H1 (cell line): ENCODE data around the gene RHOC. TPM values are rescaled to one million over a fixed set of nuclear protein-coding genes. Genes with fewer than 3 reads are reported as not detected.

ENCODE experiments used
- CTCF ChIA-PET: fragments of 300-600 bp; sonication (Branson Sonifier 250); formaldehyde crosslinking; loops from one replicate; lab custom pipeline; 2021; ENCODE audit not compliant: partially characterized antibody; lab: Charles Lee
- POLR2A ChIA-PET: fragments of 300-600 bp; sonication (Branson Sonifier 250); formaldehyde crosslinking; loops from one replicate; lab custom pipeline; 2021; ENCODE audit warnings: inconsistent platforms; ENCODE audit not compliant: partially characterized antibody; lab: Charles Lee
- DNase-seq, 2 experiments: peaks; one replicate each; pipeline versions ENCODE4 v3.0.0 to v3.0.0-alpha.2; 2010 to 2022; ENCODE audit warnings: low spot score in 2 of 2, low read depth in 1 of 2, mixed read lengths in 1 of 2
- FAIRE-seq: peaks from 2 replicates; lab custom pipeline; 2011; peaks lifted over from hg19 to GRCh38; lab: Jason Lieb, UNC
- H2AFZ ChIP-seq: 2 replicates; pipeline ENCODE4 v1.8.1; 2012; ENCODE audit warnings: low read length, inconsistent platforms
- H2AK5ac ChIP-seq: 2 replicates; pipeline ENCODE4 v1.6.1; 2013; ENCODE audit warnings: low read depth, low read length
- H2BK120ac ChIP-seq: replicated peaks from 2 replicates; pipeline ENCODE3; 2013; ENCODE audit warnings: low read depth, low read length, inconsistent platforms
- H2BK12ac ChIP-seq: 2 replicates; pipeline ENCODE4 v1.6.1; 2013; ENCODE audit warnings: low read depth, low read length
- H2BK15ac ChIP-seq: 2 replicates; pipeline ENCODE4 v1.6.1; 2013; ENCODE audit warnings: low read length
- H2BK20ac ChIP-seq: 2 replicates; pipeline ENCODE4 v1.6.1; 2013; ENCODE audit warnings: low read length
- H2BK5ac ChIP-seq: 2 replicates; pipeline ENCODE4 v1.6.1; 2013; ENCODE audit warnings: low read depth, low read length
- H3K14ac ChIP-seq: 2 replicates; pipeline ENCODE4 v1.6.1; 2013; ENCODE audit warnings: inconsistent platforms; ENCODE audit not compliant: insufficient read length
- H3K18ac ChIP-seq: 2 replicates; pipeline ENCODE4 v1.6.1; 2013; ENCODE audit warnings: low read length; ENCODE audit errors: extremely low read depth
- H3K23ac ChIP-seq: 2 replicates; pipeline ENCODE4 v1.6.1; 2013; ENCODE audit warnings: inconsistent platforms; ENCODE audit not compliant: insufficient read length
- H3K23me2 ChIP-seq: 2 replicates; pipeline ENCODE4 v1.6.1; 2013; ENCODE audit warnings: low read depth, low read length
- H3K27ac ChIP-seq: 2 replicates; pipeline ENCODE4 v1.6.1; 2011; ENCODE audit warnings: low read depth, low read length, inconsistent platforms
- H3K27me3 ChIP-seq, 4 experiments: replicated peaks in 1 of 4; 1 replicate in 1 of 4; 2 replicates in 3 of 4; pipeline versions ENCODE4 v1.6.1 to v1.8.1; 2011 to 2013; ENCODE audit warnings: low read length in 3 of 4, mild to moderate bottlenecking in 3 of 4, inconsistent platforms in 2 of 4, mixed read lengths in 2 of 4, moderate library complexity in 1 of 4; ENCODE audit not compliant: control insufficient read depth in 3 of 4, insufficient read depth in 3 of 4; ENCODE audit errors: extremely low read depth in 1 of 4
- H3K36me3 ChIP-seq, 4 experiments: 2 replicates each; pipeline versions ENCODE4 v1.6.1 to v1.8.1; 2011 to 2013; ENCODE audit warnings: mild to moderate bottlenecking in 4 of 4, low read length in 3 of 4, moderate library complexity in 2 of 4, control low read depth in 1 of 4, inconsistent platforms in 1 of 4; ENCODE audit not compliant: insufficient read depth in 4 of 4, control insufficient read depth in 2 of 4
- H3K4ac ChIP-seq: replicated peaks from 2 replicates; pipeline ENCODE3; 2013; ENCODE audit warnings: low read length, low read depth, mixed read lengths, inconsistent platforms; ENCODE audit not compliant: insufficient read length
- H3K4me1 ChIP-seq, 4 experiments: replicated peaks in 1 of 4; 1 replicate in 1 of 4; 2 replicates in 3 of 4; pipeline versions ENCODE4 v1.6.1 to v1.8.1; 2011 to 2013; ENCODE audit warnings: low read length in 3 of 4, inconsistent platforms in 2 of 4, mixed read lengths in 1 of 4; ENCODE audit not compliant: insufficient read depth in 4 of 4, control insufficient read depth in 3 of 4
- H3K4me2 ChIP-seq, 2 experiments: 2 replicates each; pipeline versions ENCODE4 v1.6.1 to v1.8.1; 2011 to 2013; ENCODE audit warnings: low read depth in 2 of 2, low read length in 2 of 2, control low read depth in 1 of 2, inconsistent platforms in 1 of 2, mild to moderate bottlenecking in 1 of 2; ENCODE audit not compliant: insufficient read depth in 1 of 2
- H3K4me3 ChIP-seq, 4 experiments: fragments of 200-600, 300-600 bp in 1 of 4; sonication (generic), shearing (Covaris generic), sonication (Bioruptor Twin) in 1 of 4; 2 replicates each; pipeline versions ENCODE4 v1.5.1 to v1.8.1; 2011 to 2016; ENCODE audit warnings: low read length in 4 of 4, low read depth in 3 of 4, control low read depth in 2 of 4, inconsistent platforms in 2 of 4, mild to moderate bottlenecking in 2 of 4, mixed read lengths in 1 of 4, moderate library complexity in 1 of 4; ENCODE audit not compliant: insufficient read depth in 2 of 4; ENCODE audit errors: extremely low read depth in 1 of 4
- H3K56ac ChIP-seq: replicated peaks from 2 replicates; pipeline ENCODE3; 2013; ENCODE audit warnings: low read depth, mild to moderate bottlenecking, mixed read lengths, low read length, inconsistent platforms; ENCODE audit not compliant: insufficient read length
- H3K79me1 ChIP-seq: 2 replicates; pipeline ENCODE4 v1.6.1; 2013; ENCODE audit warnings: low read depth, low read length, control low read depth
- H3K79me2 ChIP-seq, 2 experiments: 2 replicates each; pipeline versions ENCODE4 v1.6.1 to v1.8.1; 2012 to 2013; ENCODE audit warnings: low read length in 2 of 2, mild to moderate bottlenecking in 2 of 2, inconsistent platforms in 1 of 2; ENCODE audit not compliant: insufficient read depth in 2 of 2, control insufficient read depth in 1 of 2
- H3K9ac ChIP-seq, 4 experiments: replicated peaks in 1 of 4; 1 replicate in 1 of 4; 2 replicates in 3 of 4; pipeline versions ENCODE4 v1.6.1 to v1.8.1; 2011 to 2013; ENCODE audit warnings: low read depth in 3 of 4, low read length in 3 of 4, control low read depth in 2 of 4, mild to moderate bottlenecking in 2 of 4, moderate library complexity in 2 of 4, inconsistent platforms in 1 of 4; ENCODE audit errors: extremely low read depth in 1 of 4
- H3K9me3 ChIP-seq, 2 experiments: 2 replicates each; pipeline versions ENCODE4 v1.6.1 to v1.8.1; 2012 to 2013; ENCODE audit warnings: mild to moderate bottlenecking in 2 of 2, moderate library complexity in 2 of 2, control low read depth in 1 of 2, inconsistent platforms in 1 of 2, low read depth in 1 of 2, low read length in 1 of 2, mixed read lengths in 1 of 2; ENCODE audit not compliant: insufficient read depth in 2 of 2
- H4K20me1 ChIP-seq, 2 experiments: replicated peaks in 1 of 2; 2 replicates each; pipeline versions ENCODE3 to v1.8.1; 2011 to 2013; ENCODE audit warnings: inconsistent platforms in 2 of 2, low read length in 2 of 2, mild to moderate bottlenecking in 1 of 2; ENCODE audit not compliant: insufficient read depth in 2 of 2, control insufficient read depth in 1 of 2
- H4K5ac ChIP-seq: 2 replicates; pipeline ENCODE4 v1.6.1; 2013; ENCODE audit warnings: low read length, low read depth, mixed read lengths, inconsistent platforms; ENCODE audit not compliant: insufficient read length
- H4K8ac ChIP-seq: 2 replicates; pipeline ENCODE4 v1.8.0; 2013; ENCODE audit warnings: mild to moderate bottlenecking, moderate library complexity, low read length, inconsistent platforms; ENCODE audit not compliant: insufficient read depth; ENCODE audit errors: extremely low read depth
- H4K91ac ChIP-seq: replicated peaks from 2 replicates; pipeline ENCODE3; 2013; ENCODE audit warnings: low read length, mixed read lengths, inconsistent platforms; ENCODE audit not compliant: insufficient read length
- KDM5A ChIP-seq: fragments of 200-600 bp; IDR thresholded peaks from 2 replicates; pipeline ENCODE4 v1.7.1; 2012; ENCODE audit warnings: mild to moderate bottlenecking, low read length, inconsistent platforms, mixed read lengths
- POLR2AphosphoS5 ChIP-seq: IDR thresholded peaks from 2 replicates; pipeline ENCODE4 v1.6.1; 2011; ENCODE audit warnings: low read depth, low read length
- SRF ChIP-seq: IDR thresholded peaks from 2 replicates; pipeline ENCODE4 v1.6.1; 2011; ENCODE audit warnings: mild to moderate bottlenecking, low read depth, low read length, moderate library complexity
- USF2 ChIP-seq: IDR thresholded peaks from 2 replicates; pipeline ENCODE4 v1.6.1; 2011; ENCODE audit warnings: low read length, improper control_type of control experiment
- WGBS, 2 experiments: shearing (Covaris generic) in 1 of 2; methylation state at CpG; one replicate each; pipeline versions ENCODE4 v1.1.6 to v1.1.7; 2013 to 2015; ENCODE audit warnings: low lambda C conversion rate in 2 of 2, mixed read lengths in 2 of 2, inconsistent platforms in 1 of 2, low coverage in 1 of 2, missing lambda C conversion rate in 1 of 2; ENCODE audit not compliant: insufficient replicate concordance in 2 of 2, insufficient coverage in 1 of 2, insufficient read length in 1 of 2; ENCODE audit errors: extremely low coverage in 1 of 2, missing lambda C conversion rate in 1 of 2; 5-methylcytosine and 5-hydroxymethylcytosine counted together
- polyA plus RNA-seq, 7 experiments: library from polyadenylated mRNA; depleted of rRNA in 3 of 7; stranded (reverse) in 5 of 7; unstranded in 2 of 7; fragments of >200 nt in 5 of 7; fragments of 200-250 nt in 2 of 7; gene quantifications; 1 replicate in 5 of 7; 2 replicates in 1 of 7; 4 replicates in 1 of 7; pipeline versions ENCODE4 v1.2.1 to v1.2.3, GENCODE V29; 2011 to 2013; ENCODE audit warnings: missing spikeins in 2 of 7, mixed read lengths in 2 of 7
- total RNA-seq: library from RNA; stranded (reverse); fragmentation: NEBNext Ultra II Directional; extraction: Animal tissue kit (Norgen Biotek cat#: 25700); gene quantifications from 2 replicates; pipeline ENCODE4 v1.2.1, GENCODE V29; 2021

RHOC gene
- total and polyA plus RNA-seq, 2 of the 8 experiments (the other 6 are each of a cell fraction or from before 2014, with no cell fraction given): 53.6 to 97.5 TPM

DNA sequence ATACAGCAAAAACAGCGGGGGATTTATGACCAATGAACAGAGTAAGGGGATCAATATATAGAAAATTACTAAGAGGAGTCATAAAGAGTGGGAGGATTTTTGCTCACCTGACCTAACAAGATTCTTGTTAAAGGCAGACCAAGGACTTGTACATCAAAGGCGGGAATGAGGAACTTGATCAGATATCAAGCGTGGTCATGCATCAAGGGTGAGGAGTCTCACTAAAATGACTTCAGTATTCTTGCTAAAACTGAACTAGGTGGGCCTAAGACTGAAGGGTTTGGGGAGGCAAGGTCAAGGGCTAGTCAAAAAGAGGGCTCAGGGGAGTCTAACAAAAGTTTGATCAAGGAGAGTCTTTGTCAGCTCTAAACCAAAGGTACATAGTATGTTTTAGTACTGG, 30.4 kb downstream of the RHOC start:
- Histone ChIP-seq H3K23me2 (peaks cover 10% of the 10 kb centered on the region; the same call in 1 of the 2 replicates), H2AFZ (no peak overlapping the region), H2BK5ac (no peak overlapping the region), H3K4me1 (peaks cover 2 to 14% (median 9%) of the 10 kb centered on the region in 4 experiments; a peak in 5 of 7 replicates), H2BK120ac (no peak overlapping the region), H4K5ac (no peak overlapping the region), H3K18ac (no peak overlapping the region), H3K9ac (no peak overlapping the region), H2BK20ac (no peak overlapping the region), H3K9me3 (no peaks in the 10 kb centered on the region), H3K27me3 (peaks cover 0 to 2% (median 0%) of the 10 kb centered on the region in 4 experiments; a peak in 2 of 7 replicates), H2BK12ac (no peak overlapping the region), H3K79me1 (no peaks in the 10 kb centered on the region), H3K4me2 (no peak overlapping the region; a peak in 1 of 4 replicates), H4K8ac (no peak overlapping the region), H3K4me3 (no peak overlapping the region), H3K14ac (no peak overlapping the region), H4K91ac (no peak overlapping the region), H3K23ac (no peak overlapping the region), H3K36me3 (no peaks in the 10 kb centered on the region), H2BK15ac (no peak overlapping the region)
- no peak for DNase-seq
- no peak for FAIRE-seq
- POLR2A ChIA-PET: interaction anchor here (1.6 to 6.1 kb wide), 7 partner anchors 12 to 41 kb away, joined by 3 to 76 read pairs (median 26); partner anchors contain the start of gene PPM1J
- no peak for TF ChIP-seq USF2
- TF ChIP-seq KDM5A: no peak
- no peak for TF ChIP-seq POLR2AphosphoS5
- TF ChIP-seq SRF: no peak
- TF ChIP-seq, all 59 proteins: peak for 0
- CTCF ChIA-PET: interaction anchor here (6.3 kb wide), 1 partner anchor 24 kb away, joined by 63 read pairs; no protein-coding TSS in a partner anchor
- H3K4ac ChIP-seq: no peak overlapping the region
- no peak overlapping the region for H2AK5ac ChIP-seq
- H3K79me2 ChIP-seq: peaks cover 0 to 35% of the 10 kb centered on the region in 2 experiments; a peak in 3 of 4 replicates
- H3K56ac ChIP-seq: no peak overlapping the region
- 90% methylated on average over 3 of the region's 3 CpGs; no CpG with 5 or more reads in 1 of the 2 experiments for WGBS, 2 experiments
- H4K20me1 ChIP-seq: peaks cover 0 to 5% of the 10 kb centered on the region in 2 experiments
- no peak overlapping the region for H3K27ac ChIP-seq
